Spleen (tissue), 7 donors: ENCODE results near the gene HOTAIR.

Source experiments
- POLR2A ChIP-seq, 3 donors: fragments of 450-650 bp; IDR thresholded peaks; one replicate each; pipeline ENCODE4 v1.5.1; 2017; ENCODE audit warnings: antibody characterized with exemption in 3 of 3, mild to moderate bottlenecking in 1 of 3
- TF ChIP-seq, protein P1 (sequence below), 11 experiments: fragments of 200-600 bp in 7 of 11; fragments of 450-650 bp in 4 of 11; sonication (generic) in 4 of 11; IDR thresholded peaks in 8 of 11; conservative IDR thresholded peaks in 3 of 11; 1 replicate in 7 of 11; 2 replicates in 4 of 11; pipeline versions ENCODE4 v1.4.0 to v1.8.0; 2016 to 2021; ENCODE audit warnings: antibody characterized with exemption in 11 of 11, inconsistent platforms in 4 of 11, mild to moderate bottlenecking in 1 of 11
- donor health status: DM: no; HTN: no; CAD: no; lungs with moderate emphysema.
- donor health status: DM: no; HTN: no; CAD: no.
- donor health status: DM: no; HTN: no; CAD: no.

DNA sequence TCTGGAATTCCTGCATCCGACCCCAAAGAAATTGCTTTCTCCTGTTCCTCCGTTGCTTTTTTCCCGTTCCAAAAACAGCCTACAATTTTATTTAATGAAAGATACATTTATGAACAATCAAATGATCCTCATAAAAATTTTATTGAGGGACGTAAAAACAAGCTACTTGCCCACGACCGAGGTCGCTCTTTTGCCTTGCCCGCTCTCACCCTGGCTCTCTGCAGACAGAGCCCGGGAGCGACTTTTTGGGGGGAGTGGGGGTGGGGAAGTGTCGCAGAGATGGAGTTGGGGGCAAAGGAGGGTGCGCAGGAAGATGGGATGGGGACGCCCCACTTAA, 24.1 kb upstream of the HOTAIR start:
- no peak for TF ChIP-seq POLR2A (IDR thresholded peaks at IDR 0.05)
- TF ChIP-seq, protein P1, sequence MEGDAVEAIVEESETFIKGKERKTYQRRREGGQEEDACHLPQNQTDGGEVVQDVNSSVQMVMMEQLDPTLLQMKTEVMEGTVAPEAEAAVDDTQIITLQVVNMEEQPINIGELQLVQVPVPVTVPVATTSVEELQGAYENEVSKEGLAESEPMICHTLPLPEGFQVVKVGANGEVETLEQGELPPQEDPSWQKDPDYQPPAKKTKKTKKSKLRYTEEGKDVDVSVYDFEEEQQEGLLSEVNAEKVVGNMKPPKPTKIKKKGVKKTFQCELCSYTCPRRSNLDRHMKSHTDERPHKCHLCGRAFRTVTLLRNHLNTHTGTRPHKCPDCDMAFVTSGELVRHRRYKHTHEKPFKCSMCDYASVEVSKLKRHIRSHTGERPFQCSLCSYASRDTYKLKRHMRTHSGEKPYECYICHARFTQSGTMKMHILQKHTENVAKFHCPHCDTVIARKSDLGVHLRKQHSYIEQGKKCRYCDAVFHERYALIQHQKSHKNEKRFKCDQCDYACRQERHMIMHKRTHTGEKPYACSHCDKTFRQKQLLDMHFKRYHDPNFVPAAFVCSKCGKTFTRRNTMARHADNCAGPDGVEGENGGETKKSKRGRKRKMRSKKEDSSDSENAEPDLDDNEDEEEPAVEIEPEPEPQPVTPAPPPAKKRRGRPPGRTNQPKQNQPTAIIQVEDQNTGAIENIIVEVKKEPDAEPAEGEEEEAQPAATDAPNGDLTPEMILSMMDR (IDR thresholded peaks at IDR 0.05 in 8 of 11, conservative IDR thresholded peaks at IDR 0.05 in 3 of 11) = no peak
